ENCODE results near the gene MSANTD3.

GRCh38 chr9:100426530-100427365 is at the start of gene MSANTD3:
- no peak for TF ChIP-seq ARNT (IDR thresholded peaks at IDR 0.05)
- TF ChIP-seq TARDBP (IDR thresholded peaks at IDR 0.05), result no peak
- no peak for TF ChIP-seq SUZ12 (IDR thresholded peaks at IDR 0.05)

Measured in HEK293T (cell line).